ENCODE measurements around the gene SDF4. TPM values are rescaled to one million over a fixed set of nuclear protein-coding genes. Genes with fewer than 3 reads are reported as not detected.

SDF4 gene
- total and polyA plus RNA-seq, 2 of the 8 experiments (the other 6 are each of a cell fraction or from before 2014, with no cell fraction given) = 45.5 to 75.6 TPM

DNA sequence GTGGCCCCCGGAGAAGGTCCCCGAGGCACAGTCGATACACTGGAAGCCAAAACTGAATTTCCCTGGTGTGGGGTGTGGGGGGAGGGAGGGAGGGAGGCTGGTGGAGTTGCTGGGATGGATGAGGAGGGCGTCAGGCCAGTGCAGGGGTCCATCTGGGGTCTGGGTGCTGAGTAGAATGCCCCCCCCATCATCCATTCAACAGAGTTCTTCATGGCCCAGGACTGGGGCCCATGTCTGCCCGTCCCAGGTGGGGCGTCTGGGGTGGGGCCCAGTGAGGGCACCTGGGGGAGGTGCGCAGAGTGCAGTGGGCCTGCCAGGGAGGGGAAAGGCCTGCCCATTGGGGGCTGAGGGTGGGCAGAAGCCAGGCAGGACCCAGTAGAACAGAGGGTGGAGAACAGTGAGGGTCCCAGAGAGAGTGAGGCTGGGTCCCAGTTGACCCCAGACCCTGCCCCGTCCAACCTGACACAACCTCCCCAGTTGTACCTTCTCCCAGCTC is 27.3 kb downstream of the SDF4 start:
- WGBS, 2 experiments (ENCODE audit: extremely low coverage in 1 of 2, insufficient coverage in 1 of 2, insufficient read length in 1 of 2, insufficient replicate concordance in 2 of 2, low coverage in 1 of 2, low lambda C conversion rate in 2 of 2, missing lambda C conversion rate in 1 of 2) = 94% methylated on average over 4 of the region's 8 CpGs; no CpG with 5 or more reads in 1 of the 2 experiments
- H3K79me1 ChIP-seq (ENCODE audit: low read depth, low read length) = no peaks in the 10 kb centered on the region
- FAIRE-seq = no peak
- H3K4me1 ChIP-seq (replicated peaks in 1 of 4; ENCODE audit: control insufficient read depth in 3 of 4, insufficient read depth in 4 of 4, low read length in 3 of 4) = peaks cover 0 to 16% (median 6%) of the 10 kb centered on the region in 4 experiments; a peak in 6 of 7 replicates
- H2BK5ac ChIP-seq (ENCODE audit: low read depth, low read length) = no peak overlapping the region
- H3K36me3 ChIP-seq (ENCODE audit: control insufficient read depth in 2 of 4, insufficient read depth in 4 of 4, low read length in 3 of 4) = no peaks in the 10 kb centered on the region
- H3K4me2 ChIP-seq (ENCODE audit: insufficient read depth in 1 of 2, low read depth in 2 of 2, low read length in 2 of 2) = no peak overlapping the region
- H2BK15ac ChIP-seq (ENCODE audit: low read length) = no peak overlapping the region
- H3K9ac ChIP-seq (replicated peaks in 1 of 4; ENCODE audit: extremely low read depth in 1 of 4, low read depth in 3 of 4, low read length in 3 of 4) = no peak overlapping the region
- H2BK12ac ChIP-seq (ENCODE audit: low read depth, low read length) = no peak overlapping the region
- H2BK20ac ChIP-seq (ENCODE audit: low read length) = no peak overlapping the region
- H3K27me3 ChIP-seq (replicated peaks in 1 of 4; ENCODE audit: control insufficient read depth in 3 of 4, extremely low read depth in 1 of 4, insufficient read depth in 3 of 4, low read length in 3 of 4) = peaks cover 2 to 19% (median 17%) of the 10 kb centered on the region in 4 experiments
- H4K8ac ChIP-seq (ENCODE audit: extremely low read depth, insufficient read depth, low read length) = no peak overlapping the region; the same call in 1 of the 2 replicates
- H4K91ac ChIP-seq (replicated peaks; ENCODE audit: insufficient read length, low read length) = no peak overlapping the region
- no peak overlapping the region for H3K23ac ChIP-seq (ENCODE audit: insufficient read length)
- H2BK120ac ChIP-seq (replicated peaks; ENCODE audit: low read depth, low read length) = no peak overlapping the region
- H3K27ac ChIP-seq (ENCODE audit: low read depth, low read length) = no peak overlapping the region
- no peak overlapping the region for H3K4me3 ChIP-seq (ENCODE audit: extremely low read depth in 1 of 4, insufficient read depth in 2 of 4, low read depth in 3 of 4, low read length in 4 of 4)
- POLR2A ChIA-PET (ENCODE audit: partially characterized antibody) = no interaction called here
- no peak overlapping the region for H3K56ac ChIP-seq (replicated peaks; ENCODE audit: insufficient read length, low read depth, low read length)
- no peak overlapping the region for H3K4ac ChIP-seq (replicated peaks; ENCODE audit: insufficient read length, low read depth, low read length)
- CTCF ChIA-PET (ENCODE audit: partially characterized antibody) = interaction anchor here (0.8 to 1.7 kb wide), 5 partner anchors 11 to 96 kb away, joined by 3 read pairs; no protein-coding TSS in a partner anchor
- H2AFZ ChIP-seq (ENCODE audit: low read length) = no peak overlapping the region
- peaks cover 8% of the 10 kb centered on the region; the same call in 1 of the 2 replicates for H3K23me2 ChIP-seq (ENCODE audit: low read depth, low read length)
- H4K5ac ChIP-seq (ENCODE audit: insufficient read length, low read depth, low read length) = no peak overlapping the region
- no peak overlapping the region for H2AK5ac ChIP-seq (ENCODE audit: low read depth, low read length)
- H3K9me3 ChIP-seq (ENCODE audit: insufficient read depth in 2 of 2, low read depth in 1 of 2, low read length in 1 of 2) = no peaks in the 10 kb centered on the region
- H4K20me1 ChIP-seq (replicated peaks in 1 of 2; ENCODE audit: control insufficient read depth in 1 of 2, insufficient read depth in 2 of 2, low read length in 2 of 2) = no peaks in the 10 kb centered on the region
- DNase-seq (ENCODE audit: low read depth in 1 of 2, low spot score in 2 of 2) = peak in 1 of 2 experiments; percentile 45
- H3K14ac ChIP-seq (ENCODE audit: insufficient read length) = no peak overlapping the region
- no peaks in the 10 kb centered on the region for H3K79me2 ChIP-seq (ENCODE audit: control insufficient read depth in 1 of 2, insufficient read depth in 2 of 2, low read length in 2 of 2)
- H3K18ac ChIP-seq (ENCODE audit: extremely low read depth, low read length) = no peak overlapping the region
- TF ChIP-seq EP300 (IDR thresholded peaks at IDR 0.05; ENCODE audit: borderline replicate concordance in 1 of 2, low read depth in 2 of 2, low read length in 2 of 2) = no peak

All from H1 (cell line).